NCI-H524 (cell line): ENCODE measurements around the gene STRC.
"Not testable (repeated sequence)": the region's sequence is repeated elsewhere in the genome, so short reads cannot be mapped to it uniquely, and the experiment has no call there.

Source experiments
- DNase-seq, 2 experiments: peaks; one replicate each; lab custom pipeline; 2025; lab: John Stamatoyannopoulos, UW

The STRC gene

GRCh38 chr15:43563793-43564192 is 54.8 kb downstream of the STRC start:
- not testable (repeated sequence) for DNase-seq

GRCh38 chr15:43562753-43563152 is 55.8 kb downstream of the STRC start:
- DNase-seq, result not testable (repeated sequence)

- DNase-seq, result no peak
Measured at GRCh38 chr15:43552986-43553385, 65.6 kb downstream of the STRC start.

GRCh38 chr15:43552256-43552655 is 66.3 kb downstream of the STRC start:
- no peak for DNase-seq

GRCh38 chr15:43550527-43551363 is 67.9 kb downstream of the STRC start:
- no peak for DNase-seq
